SKM-1 treated with dmso at 0.1 percent for 144 hours (cell line): ENCODE measurements around the gene GATAD2A.
A peak's percentile ranks its signal among the peaks of the same experiment; 100 is the strongest.

Experiments used
- DNase-seq: peaks from one replicate; lab custom pipeline; 2025; ENCODE audit not compliant: unreplicated experiment; lab: John Stamatoyannopoulos, UW

Gene GATAD2A

DNA sequence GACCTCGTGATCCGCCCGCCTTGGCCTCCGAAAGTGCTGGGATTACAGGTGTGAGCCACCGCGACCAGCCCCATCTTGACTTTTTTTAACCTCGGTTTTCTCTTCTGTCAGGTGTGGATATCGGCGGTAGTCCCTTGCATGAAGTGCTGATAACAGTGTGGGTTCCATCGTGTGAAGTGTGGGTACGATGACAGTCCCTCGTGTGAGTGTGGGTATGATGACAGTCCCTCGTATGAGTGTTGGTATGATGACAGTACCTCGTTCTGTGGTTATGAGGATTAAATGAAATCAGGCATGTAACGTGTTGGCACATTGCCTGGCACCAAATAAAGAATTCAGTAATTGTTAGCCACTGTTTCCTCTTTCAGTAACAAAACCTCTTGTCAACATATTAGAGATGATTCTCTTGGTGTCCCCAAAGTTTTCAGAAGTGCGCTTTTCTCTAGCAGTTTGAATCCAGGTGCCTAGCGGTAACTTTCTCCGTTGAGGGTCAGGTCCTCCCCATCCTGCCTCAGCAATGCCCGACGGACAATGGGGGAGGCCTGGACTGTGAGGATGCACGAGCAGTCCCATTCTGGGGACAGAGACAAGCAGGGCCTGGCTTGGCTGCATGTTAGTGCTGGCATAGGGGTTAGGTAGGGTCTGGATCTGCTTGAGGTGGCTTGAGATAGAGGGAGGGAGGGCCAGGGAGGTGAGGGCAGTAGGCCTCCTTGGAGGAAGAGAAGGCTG lies 15.3 kb downstream of the GATAD2A start:
- DNase-seq: no peak

GRCh38 chr19:19421299-19421696 lies 15.8 kb downstream of the GATAD2A start:
- DNase-seq: no peak

DNA sequence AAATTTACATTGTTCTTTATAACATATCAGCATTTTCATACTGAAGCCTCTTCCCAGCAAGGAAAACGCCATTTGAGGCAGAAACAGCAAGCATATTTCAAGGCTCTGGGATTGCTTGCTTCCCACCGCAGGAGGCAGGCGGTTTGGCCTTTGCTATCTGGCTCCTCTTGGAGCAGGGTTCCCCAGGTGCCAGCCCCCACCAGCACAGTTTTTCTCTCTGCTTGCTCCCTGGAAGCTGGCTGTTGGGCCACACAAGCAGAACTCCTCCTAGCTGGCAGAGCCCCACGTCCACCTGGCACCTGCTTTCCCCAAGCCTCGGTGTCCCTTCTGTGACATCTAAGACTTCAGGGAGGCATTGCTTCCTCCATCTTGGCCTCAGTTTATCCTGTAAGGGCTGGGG lies 16.7 kb downstream of the GATAD2A start:
- no peak for DNase-seq

GRCh38 chr19:19423322-19423721 lies 17.8 kb downstream of the GATAD2A start:
- DNase-seq: no peak

DNA sequence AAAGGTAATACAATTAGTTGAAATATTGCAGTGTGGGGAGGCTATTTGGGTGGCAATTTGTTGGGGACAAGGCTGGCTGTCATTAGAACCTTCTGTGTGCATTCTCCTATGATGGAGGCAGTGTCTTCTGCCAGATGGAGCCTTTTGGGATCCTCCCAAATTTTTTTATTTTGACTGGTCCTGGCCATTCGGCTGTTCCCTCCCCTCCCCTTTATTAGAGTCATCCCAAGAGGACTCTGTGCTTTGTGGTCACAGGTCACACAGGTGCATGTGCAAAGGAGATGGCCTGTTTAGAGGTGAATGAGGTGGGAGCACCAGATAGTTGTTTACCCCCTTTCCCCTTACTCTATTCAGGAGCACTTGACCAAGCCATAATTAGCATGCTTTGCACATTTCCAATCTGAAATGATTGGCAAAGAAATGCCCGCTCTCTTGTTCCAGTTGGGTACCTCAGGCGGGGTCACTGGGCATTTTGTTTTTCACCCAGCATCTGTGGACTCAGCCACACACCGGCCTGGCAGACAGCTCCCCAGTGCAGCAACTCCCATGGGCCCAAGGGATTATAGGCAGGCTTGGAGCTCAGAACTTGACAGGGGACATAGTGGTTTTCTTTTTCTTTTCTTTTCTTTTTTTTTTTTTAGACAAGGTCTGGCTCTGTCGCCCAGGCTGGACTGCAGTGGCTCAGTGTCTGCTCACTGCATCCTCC lies 19.8 kb downstream of the GATAD2A start:
- DNase-seq: no peak

GRCh38 chr19:19426216-19426615 lies 20.7 kb downstream of the GATAD2A start:
- DNase-seq: no peak

DNA sequence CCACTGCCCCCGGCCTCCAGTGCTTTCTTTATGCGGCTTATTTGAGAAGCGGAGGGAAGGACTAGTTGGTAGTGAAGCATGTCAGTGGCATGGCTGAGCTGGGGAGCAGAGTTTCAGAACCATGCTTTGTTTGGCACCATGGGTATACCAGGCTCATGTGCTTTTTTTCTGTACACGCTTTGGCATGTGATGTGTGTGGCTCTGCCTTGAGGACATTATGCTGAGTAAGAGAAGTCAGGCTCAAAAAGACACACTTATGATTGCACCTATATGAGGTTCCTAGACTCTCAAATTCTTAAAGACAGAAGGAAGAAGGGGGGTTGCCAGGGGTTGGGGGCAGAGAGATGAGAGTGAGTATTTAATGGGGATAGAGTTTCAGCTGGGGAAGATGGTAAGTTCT lies 21.3 kb downstream of the GATAD2A start:
- no peak for DNase-seq

- DNase-seq: no peak
Measured at GRCh38 chr19:19427302-19427701, 21.8 kb downstream of the GATAD2A start.

GRCh38 chr19:19427944-19428343 lies 22.5 kb downstream of the GATAD2A start:
- no peak for DNase-seq

DNA sequence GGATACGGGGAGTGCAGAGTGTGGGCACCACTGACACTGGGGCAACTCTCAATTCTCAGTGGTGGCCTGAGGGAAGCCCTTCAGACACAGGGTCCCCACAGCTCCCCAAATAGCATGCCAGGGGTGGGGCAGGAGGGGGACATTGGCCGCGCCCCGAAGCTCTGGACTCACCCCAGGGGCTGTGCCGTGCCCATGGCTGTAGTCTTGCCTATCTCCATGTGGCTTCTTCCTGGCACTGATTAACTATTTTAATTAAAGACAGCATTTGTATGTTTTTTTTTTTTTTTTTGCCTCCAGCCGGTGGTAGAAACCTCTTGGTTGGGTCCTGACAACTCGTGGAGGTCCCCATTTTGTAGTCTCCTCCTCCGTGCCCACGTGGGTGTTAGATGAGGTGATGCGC lies 23.3 kb downstream of the GATAD2A start:
- no peak for DNase-seq

- DNase-seq: no peak
Measured at GRCh38 chr19:19429361-19429760, 23.9 kb downstream of the GATAD2A start.

GRCh38 chr19:19432732-19433131 lies 27.3 kb downstream of the GATAD2A start:
- DNase-seq: no peak

- no peak for DNase-seq
Measured at GRCh38 chr19:19433666-19434213, 28.3 kb downstream of the GATAD2A start.

GRCh38 chr19:19434483-19435045 lies 29.1 kb downstream of the GATAD2A start:
- no peak for DNase-seq

DNA sequence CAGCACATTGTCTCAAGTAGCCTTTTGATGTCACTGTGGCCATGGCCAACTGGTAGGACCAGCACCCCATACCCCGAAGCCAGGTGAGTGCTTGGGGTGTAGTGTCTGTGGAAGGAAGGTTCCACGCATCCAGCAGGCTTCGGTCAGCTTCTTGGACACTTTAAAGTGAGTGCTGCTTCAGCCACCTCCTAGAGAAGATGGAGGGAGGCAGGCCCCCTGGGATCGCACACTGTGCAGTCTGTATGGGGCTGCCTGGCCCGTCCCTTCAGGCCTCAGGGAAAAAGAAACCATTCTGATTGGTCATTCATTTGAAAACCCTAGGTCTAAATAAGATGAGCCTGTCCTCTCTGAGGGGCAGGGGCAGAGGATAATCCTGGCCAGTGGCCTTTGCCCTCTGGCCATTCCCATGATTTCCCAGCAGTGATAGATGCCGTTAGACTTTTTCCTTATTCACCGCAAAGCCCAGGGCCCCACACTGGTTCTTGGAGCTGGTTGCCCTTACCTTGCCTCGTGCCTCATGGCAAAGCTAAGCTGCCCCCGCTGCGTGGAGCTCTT lies 30.7 kb downstream of the GATAD2A start:
- no peak for DNase-seq

GRCh38 chr19:19438366-19439175 lies 33.1 kb downstream of the GATAD2A start:
- DNase-seq: no peak

DNA sequence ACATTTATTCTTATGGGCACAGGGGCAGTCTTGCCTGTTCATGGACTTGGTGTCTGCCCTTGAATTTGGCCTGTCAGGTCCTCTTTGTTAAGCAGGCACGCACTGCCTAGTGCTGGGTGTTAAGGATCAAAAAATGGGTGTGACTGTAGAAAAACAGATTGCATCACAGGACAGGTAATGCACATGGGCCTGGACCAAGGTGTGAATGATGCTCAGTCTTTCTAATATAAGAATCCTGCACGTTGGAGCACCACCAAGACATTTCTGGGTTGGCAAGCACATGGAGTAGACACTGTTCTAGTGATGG lies 33.7 kb downstream of the GATAD2A start:
- no peak for DNase-seq

GRCh38 chr19:19443283-19443682 lies 37.8 kb downstream of the GATAD2A start:
- DNase-seq: no peak

GRCh38 chr19:19443902-19444680 lies 38.6 kb downstream of the GATAD2A start:
- no peak for DNase-seq

- peak; percentile 35 for DNase-seq
Measured at GRCh38 chr19:19444681-19445155, 39.2 kb downstream of the GATAD2A start.
